IPS-NIHi11 (cell line): ENCODE measurements around the gene CDK3.
"Not testable (repeated sequence)": the region's sequence is repeated elsewhere in the genome, so short reads cannot be mapped to it uniquely, and the experiment has no call there.

ENCODE experiments used
- DNase-seq: peaks from one replicate; pipeline ENCODE4 v3.0.0; 2012; ENCODE audit warnings: mixed read lengths, low spot score

CDK3 gene

DNA sequence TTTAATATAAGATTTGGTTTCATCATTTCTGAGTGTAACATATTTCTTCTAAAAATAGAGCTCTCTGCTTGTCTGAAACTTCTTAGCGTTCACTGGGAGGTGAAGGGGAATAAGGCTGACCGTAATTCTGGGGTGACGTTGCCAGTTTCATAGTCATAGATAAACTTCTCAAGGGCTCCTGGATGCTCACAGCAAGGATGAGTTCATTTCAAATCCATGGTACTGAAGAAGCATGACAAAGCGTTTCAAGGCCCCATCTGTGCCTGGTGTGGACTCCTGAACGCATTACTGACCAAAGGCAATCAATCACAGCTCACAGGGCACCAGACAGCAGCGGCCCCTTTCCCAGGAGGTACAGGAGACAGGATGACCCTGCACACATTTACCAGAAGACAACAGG lies 38.5 kb downstream of the CDK3 start:
- DNase-seq: no peak

DNA sequence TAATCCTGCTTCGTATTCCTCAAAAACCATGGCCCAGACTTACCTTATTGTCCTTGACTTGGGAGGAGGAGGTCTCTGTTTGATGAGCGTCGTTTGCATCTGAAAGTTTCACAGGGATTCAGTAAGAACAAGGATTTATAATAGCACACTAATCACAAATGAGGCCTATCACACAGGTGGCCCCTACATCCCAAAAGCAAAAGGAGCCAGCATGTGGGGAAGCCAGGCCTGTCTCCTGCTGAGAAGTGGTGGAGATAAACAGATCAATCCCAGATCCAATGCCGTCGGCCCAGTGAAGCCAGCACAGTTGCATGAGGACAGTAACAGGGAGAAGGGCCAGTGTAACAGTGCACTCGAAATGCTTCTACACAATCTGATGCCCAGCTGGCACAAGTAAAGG lies 39.7 kb downstream of the CDK3 start:
- DNase-seq: no peak

DNA sequence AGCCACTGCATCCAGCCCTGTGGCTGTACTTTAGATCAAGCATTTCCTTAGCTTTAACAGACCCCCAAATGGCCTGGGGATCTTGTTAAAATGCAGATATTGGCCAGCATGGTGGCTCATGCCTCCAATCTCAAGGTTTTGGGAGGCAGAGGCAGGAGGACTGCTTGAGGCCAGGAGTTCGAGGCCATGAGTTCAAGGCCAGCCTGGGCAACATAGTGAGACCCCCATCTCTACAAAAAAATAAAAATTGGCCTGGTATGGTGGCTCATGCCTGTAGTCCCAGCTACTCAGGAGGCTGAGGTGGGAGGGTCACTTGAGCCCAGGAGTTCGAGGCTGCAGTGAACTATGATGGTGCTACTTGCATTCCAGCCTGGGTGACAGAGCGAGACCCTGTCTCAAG lies 42.2 kb downstream of the CDK3 start:
- not testable (repeated sequence) for DNase-seq

DNA sequence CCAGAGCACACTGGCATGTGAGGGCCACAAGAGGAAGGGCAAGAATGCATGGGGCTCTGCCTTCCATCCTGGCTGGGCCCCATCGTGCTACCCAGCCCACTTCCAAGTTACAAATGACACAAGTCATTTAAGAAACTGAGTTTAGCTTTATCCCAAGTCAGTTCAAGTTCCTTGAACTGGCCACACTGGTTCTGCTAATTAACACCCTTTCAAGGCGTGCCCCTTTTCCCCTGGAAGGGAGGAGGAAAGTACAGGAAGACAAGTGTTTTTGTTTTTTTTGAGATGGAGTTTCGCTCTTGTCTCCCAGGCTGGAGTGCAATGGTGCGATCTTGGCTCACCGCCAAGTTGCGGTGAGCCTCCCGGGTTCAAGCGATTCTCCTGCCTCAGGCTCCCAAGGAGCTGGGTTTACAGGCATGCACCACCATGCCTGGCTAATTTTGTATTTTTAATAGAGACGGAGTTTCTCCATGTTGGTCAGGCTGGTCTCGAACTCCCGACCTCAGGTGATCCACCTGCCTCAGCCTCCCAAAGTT lies 43.9 kb downstream of the CDK3 start:
- DNase-seq: not testable (repeated sequence)

DNA sequence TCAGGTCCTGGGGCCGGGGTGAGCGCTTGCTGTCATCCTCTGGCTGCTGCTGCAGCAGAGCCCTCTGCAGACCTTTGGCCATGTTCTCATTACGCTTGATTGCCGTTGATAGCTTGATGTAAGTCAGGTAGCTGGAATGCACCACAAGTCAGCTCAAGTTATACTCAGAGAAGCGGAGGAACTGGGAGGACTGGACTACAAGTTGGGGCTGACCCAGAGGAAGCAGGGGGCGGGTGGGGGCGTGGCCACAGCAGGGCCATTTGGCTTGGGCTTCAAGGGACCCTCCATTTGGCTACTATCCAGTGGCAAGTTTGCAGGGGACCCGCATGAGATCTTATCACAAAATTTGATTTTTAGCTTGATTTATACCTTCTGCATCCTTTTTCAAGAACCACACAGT lies 45.4 kb downstream of the CDK3 start:
- no peak for DNase-seq

DNA sequence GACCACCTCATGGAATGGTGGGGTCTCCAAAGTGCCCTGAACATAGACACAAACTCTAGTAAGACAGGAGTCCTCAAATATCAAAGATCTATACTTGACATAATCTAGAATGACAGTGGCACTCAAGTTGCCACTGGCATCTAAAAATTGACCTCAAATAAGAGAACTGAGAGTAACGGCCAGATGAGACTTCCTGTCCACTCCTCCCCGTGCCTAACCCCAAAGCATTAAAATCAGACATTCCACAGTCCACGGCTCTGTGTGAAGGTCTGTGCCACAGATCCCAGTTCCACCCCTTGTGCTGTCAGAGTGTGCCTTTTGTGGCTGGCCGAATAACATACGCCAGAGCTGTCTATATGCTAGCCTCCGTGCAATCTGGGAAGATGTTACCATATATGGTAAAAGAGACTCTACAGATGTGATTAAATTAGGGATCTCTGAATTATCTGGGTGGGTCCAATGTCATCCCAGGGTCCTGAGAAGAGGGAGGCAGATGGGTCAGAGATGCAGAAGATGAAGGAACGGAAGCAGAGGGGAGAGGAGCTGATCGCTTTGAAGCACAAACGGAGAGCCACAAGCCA lies 47.5 kb downstream of the CDK3 start:
- DNase-seq: no peak

DNA sequence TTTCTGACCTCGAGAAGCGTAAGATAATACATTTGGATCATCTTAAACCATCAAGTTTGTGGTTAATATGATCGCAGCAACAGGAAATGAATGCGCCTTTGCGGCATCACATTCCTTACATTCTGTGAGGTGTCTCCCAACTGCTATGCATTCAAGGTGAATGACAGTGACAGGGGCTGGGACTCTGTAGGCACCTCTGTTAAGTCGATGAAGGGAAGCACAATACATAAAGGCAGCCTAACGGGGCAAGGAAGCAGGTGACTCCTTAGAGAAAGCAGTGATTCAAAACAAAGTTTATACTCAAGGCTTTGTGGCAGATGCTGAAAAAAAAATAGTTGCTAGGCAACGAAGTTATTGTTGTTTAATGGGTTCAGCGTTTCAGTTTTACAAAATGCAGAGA lies 48.1 kb downstream of the CDK3 start:
- DNase-seq: no peak

DNA sequence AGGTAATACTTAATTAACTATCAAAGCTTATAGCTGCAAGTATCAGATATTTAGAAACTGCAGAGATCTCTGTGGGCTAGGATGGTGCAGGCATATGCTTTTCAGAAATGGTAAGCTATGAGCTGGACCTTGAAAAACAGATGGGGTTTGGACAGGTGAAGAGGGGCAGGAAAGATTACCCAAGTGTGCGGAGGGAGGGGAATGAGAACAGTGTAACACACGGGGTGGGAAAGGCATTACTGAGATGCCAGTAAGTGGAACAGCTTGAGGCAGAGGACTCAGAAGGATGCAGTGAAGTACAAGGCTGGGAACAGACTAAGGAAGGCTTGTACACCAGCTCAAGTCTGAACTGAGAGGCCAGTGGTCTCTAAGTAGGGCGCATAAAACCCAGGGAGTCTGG lies 48.6 kb downstream of the CDK3 start:
- no peak for DNase-seq

DNA sequence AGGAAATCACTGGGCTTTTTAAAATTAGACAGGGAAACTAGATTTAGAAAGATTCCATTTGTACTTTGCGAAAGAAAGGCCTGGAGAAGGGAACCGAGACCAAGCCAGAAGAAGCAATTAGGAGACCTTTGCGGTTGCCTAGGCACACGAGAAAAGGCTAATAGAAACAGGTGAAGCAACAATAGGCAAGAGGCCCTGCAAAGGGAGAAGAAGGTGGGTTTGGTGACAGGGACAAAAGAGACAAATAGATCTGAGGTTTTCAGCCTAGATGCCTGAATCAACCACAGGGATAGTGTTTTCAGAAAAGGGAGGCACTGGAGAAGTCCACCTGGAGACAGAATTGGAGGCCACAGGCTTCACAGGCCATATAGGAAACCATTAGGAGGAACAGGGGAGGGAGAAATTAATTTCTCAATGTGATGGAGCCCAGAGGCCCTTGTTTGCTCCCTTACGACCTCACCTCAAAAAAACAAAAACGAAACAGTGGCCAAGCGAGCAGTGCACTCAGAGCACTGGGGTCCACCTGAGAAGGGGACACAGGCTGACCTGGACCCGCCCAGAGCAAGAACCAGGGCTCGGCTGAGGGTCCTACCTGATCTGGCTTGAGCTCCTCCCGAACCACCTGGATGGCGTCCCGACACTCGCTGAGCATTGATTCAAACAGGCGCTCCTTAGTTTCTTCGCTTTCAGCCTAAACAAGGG lies 49.3 kb downstream of the CDK3 start:
- DNase-seq: no peak

DNA sequence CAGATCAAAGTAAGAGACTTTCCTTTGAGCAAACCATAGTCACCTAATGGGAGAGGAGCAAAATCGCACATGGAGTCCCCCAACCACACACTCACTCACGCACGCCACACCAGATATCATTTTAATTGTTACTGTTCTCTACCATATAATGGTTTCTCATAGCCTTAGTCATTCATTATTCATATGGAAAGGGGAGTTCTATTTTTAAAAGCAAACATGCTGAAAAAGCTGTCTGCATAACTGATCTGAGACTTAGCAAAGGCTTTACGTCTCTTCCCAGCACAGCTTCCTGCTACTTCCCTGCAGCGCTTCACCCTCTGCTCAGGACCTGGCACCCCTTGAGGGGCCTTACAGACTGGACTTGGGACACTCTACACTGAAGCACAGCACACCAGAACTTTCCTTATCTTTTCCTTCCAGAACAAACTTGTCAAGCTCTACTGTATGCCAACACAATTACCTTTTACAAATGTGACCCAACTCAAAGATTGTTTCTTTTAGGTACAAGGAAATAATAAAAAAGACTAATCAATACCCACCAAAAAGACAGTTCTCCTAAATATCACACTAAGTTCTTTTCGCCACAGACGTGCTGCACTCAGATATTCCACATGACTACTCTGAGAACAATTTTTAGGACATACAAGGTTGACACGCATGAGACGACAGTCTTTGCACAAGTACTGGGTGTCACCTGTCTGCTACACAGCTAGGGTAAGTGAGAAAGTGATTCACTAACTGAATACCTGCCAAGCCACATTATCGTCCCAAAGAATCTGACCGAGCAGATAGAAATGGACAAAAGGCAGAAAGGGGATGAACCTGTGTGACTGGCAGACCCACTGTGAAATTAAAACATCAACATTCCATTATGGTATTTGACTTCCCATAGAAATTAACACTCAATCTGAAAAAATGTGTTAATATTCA lies 50.1 kb downstream of the CDK3 start:
- no peak for DNase-seq

DNA sequence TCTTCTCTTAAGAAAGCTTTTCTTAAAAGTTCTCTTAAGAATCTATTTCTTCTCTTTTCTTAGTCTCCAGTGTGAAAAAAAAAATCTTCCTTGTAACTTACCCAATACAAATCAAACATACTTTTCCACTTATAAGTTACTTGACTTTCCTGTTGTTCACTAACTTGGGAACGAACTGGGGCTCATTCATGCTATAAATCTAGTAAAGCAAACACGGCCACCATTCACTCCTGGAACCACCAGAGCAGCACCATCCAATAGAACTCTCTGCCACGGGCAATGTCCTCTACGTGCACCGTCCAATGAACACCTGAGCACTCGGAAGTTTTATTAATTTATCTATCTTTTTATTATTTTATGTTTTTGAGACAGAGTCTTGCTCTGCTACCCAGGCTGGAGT lies 50.9 kb downstream of the CDK3 start:
- no peak for DNase-seq

DNA sequence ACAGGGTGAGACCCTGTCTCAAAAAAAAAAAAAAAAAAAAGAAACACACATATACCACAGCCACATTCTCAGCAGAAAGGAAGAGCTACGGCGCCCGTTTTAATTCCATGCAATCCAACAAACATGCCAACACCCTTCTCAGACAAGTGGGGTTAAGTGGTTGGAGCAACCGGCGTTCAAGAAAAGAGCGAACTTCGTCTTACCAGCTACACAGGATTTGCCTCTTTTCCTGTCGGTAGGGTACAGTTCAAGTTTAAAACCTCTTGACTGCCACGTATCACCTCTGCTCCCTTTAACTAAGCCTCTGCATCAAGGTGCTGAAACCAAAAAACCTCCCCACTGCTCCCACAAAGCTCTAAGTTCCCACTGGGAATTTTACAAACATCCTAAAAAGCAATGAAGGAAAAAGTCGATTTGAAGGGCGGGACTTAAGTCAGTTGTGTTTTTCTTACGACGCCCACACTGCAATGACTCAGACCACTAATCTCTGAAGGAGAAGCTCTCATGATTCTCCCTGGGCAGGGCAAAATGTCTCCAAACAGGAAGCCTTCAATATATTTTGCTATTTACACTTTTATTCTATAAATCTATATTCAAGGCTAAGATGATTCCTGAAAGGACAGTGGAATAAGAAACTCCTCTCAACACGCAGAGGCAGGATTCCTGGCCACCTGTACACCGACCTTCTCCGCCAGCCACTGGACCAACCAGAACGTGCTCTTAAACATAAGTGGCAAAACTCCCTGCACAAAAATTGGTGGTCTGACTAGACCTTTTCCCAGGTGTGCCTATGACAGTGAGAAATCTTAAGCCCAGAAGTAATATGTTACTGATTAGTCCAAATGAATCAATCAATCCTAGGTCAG lies 52.8 kb downstream of the CDK3 start:
- no peak for DNase-seq

DNA sequence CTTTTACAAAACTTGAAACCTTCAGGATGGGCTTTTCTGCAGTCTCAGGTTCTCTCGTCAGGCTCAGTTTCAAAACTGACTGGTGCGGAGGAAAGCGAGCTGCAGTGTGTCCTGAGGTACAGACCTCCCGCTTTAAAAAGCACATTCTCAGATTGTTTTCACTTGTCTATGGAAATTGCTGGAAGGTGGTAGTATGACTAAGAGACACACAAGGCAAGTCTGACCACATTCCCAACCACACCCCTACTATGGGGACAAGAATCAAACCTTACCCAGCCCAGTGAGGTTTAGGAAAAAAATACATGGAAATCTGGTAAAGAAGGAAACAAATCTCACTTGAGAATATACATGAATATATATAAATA lies 53.4 kb downstream of the CDK3 start:
- no peak for DNase-seq
